GM18858 (cell line): ENCODE measurements around the gene ZBTB7C.
"Not testable (repeated sequence)": the region's sequence is repeated elsewhere in the genome, so short reads cannot be mapped to it uniquely, and the experiment has no call there.

Experiments
- ATAC-seq: cut with Tn5 transposase; IDR thresholded peaks from one replicate; pipeline ENCODE4 v1.9.1; 2021; ENCODE audit not compliant: unreplicated experiment

Gene ZBTB7C

GRCh38 chr18:48303883-48304282, 105.3 kb downstream of the ZBTB7C start:
- ATAC-seq, result no peak

- no peak for ATAC-seq
These were observed 106.4 kb downstream of the ZBTB7C start for GRCh38 chr18:48302736-48303135.

- no peak for ATAC-seq
These were observed 108.7 kb downstream of the ZBTB7C start for GRCh38 chr18:48300463-48300961.

- no peak for ATAC-seq
These were observed 112.0 kb downstream of the ZBTB7C start for GRCh38 chr18:48297139-48297538.

GRCh38 chr18:48296581-48296980, 112.6 kb downstream of the ZBTB7C start:
- ATAC-seq, result no peak

- no peak for ATAC-seq
These were observed 113.4 kb downstream of the ZBTB7C start for GRCh38 chr18:48295586-48296311.

GRCh38 chr18:48294899-48295585, 114.1 kb downstream of the ZBTB7C start:
- ATAC-seq, result no peak

GRCh38 chr18:48293954-48294898, 115.0 kb downstream of the ZBTB7C start:
- ATAC-seq, result no peak

GRCh38 chr18:48292782-48293424, 116.3 kb downstream of the ZBTB7C start:
- no peak for ATAC-seq

GRCh38 chr18:48292229-48292628, 117.0 kb downstream of the ZBTB7C start:
- no peak for ATAC-seq

- ATAC-seq, result no peak
These were observed 118.8 kb downstream of the ZBTB7C start for GRCh38 chr18:48290162-48290926.

GRCh38 chr18:48284743-48285142, 124.4 kb downstream of the ZBTB7C start:
- no peak for ATAC-seq

- not testable (repeated sequence) for ATAC-seq
These were observed 125.2 kb downstream of the ZBTB7C start for GRCh38 chr18:48284011-48284410.

GRCh38 chr18:48281460-48281859, 127.7 kb downstream of the ZBTB7C start:
- ATAC-seq, result not testable (repeated sequence)

- no peak for ATAC-seq
These were observed 129.9 kb downstream of the ZBTB7C start for GRCh38 chr18:48279312-48279711.

- no peak for ATAC-seq
These were observed 131.1 kb downstream of the ZBTB7C start for GRCh38 chr18:48278081-48278480.

GRCh38 chr18:48274301-48274700, 134.9 kb downstream of the ZBTB7C start:
- ATAC-seq, result no peak

- no peak for ATAC-seq
These were observed 138.3 kb downstream of the ZBTB7C start for GRCh38 chr18:48270929-48271328.

- ATAC-seq, result no peak
These were observed 143.9 kb downstream of the ZBTB7C start for GRCh38 chr18:48265328-48265727.
